ENCODE data around the gene BCAR1. TPM values are rescaled to one million over a fixed set of nuclear protein-coding genes. Genes with fewer than 3 reads are reported as not detected.

BCAR1 gene
- total and polyA plus RNA-seq, 2 of the 13 experiments (the other 11 are each of a cell fraction or from before 2014, with no cell fraction given) = 48.1 to 51.7 TPM

DNA sequence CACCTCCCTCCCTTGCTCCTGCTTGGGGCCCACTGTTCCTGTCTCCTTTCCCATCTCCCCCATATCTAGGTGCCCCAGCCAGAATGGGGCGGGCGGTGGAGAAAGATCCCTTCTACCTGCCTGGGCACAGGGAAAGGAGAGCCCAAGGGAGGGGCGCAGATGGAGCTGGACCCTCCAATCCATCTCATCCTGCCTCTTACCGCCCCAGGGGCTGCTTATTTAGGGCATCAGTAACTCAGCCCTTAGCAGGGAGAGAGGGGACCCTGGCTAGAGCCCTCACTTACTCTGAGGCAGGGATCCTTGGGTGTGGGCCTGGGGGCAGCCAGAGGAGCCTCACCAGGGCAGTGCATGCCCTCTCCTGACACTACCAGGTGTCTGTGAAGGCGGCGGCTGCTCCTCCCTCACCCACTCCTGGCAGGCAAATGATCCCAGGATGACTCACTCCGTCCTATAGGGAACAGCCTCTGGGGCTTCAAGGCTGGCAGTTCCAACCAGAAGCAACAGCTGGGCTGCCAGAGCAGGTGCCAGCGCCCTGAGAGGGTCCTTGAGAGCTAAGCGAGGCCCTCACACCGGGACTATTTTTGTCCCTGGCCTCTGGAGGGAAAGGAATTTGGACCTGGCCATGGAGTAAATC, 16.3 kb upstream of the BCAR1 start (continued):
- TF ChIP-seq PAXIP1 (CRISPR knock-in tag; conservative IDR thresholded peaks at IDR 0.05) = peak; percentile 38; the same call in 1 of the 2 replicates
- TF ChIP-seq GATAD1 (CRISPR knock-in tag; IDR thresholded peaks at IDR 0.05) = no peak
- TF ChIP-seq ZNF44 (CRISPR knock-in tag; IDR thresholded peaks at IDR 0.05) = no peak
- TF ChIP-seq AGO2 (optimal IDR thresholded peaks at IDR 0.05; ENCODE audit: low read depth, low read length) = no peak
- TF ChIP-seq, protein P1, sequence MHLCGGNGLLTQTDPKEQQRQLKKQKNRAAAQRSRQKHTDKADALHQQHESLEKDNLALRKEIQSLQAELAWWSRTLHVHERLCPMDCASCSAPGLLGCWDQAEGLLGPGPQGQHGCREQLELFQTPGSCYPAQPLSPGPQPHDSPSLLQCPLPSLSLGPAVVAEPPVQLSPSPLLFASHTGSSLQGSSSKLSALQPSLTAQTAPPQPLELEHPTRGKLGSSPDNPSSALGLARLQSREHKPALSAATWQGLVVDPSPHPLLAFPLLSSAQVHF (CRISPR knock-in tag; IDR thresholded peaks at IDR 0.05) = no peak
- TF ChIP-seq, protein P2, sequence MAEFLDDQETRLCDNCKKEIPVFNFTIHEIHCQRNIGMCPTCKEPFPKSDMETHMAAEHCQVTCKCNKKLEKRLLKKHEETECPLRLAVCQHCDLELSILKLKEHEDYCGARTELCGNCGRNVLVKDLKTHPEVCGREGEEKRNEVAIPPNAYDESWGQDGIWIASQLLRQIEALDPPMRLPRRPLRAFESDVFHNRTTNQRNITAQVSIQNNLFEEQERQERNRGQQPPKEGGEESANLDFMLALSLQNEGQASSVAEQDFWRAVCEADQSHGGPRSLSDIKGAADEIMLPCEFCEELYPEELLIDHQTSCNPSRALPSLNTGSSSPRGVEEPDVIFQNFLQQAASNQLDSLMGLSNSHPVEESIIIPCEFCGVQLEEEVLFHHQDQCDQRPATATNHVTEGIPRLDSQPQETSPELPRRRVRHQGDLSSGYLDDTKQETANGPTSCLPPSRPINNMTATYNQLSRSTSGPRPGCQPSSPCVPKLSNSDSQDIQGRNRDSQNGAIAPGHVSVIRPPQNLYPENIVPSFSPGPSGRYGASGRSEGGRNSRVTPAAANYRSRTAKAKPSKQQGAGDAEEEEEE (CRISPR knock-in tag; IDR thresholded peaks at IDR 0.05; ENCODE audit: borderline replicate concordance) = no peak
- TF ChIP-seq NCOA1 (CRISPR knock-in tag; IDR thresholded peaks at IDR 0.05) = 0 out of 2 replicates have a peak, but pooled peaks have one; percentile 62
- TF ChIP-seq ZNF333 (CRISPR knock-in tag; IDR thresholded peaks at IDR 0.05; ENCODE audit: borderline replicate concordance) = no peak
- peak; percentile 25; the same call in 1 of the 3 replicates for TF ChIP-seq MXI1 (IDR thresholded peaks at IDR 0.05; ENCODE audit: borderline replicate concordance, low read depth, low read length)
- TF ChIP-seq SALL1 (CRISPR knock-in tag; IDR thresholded peaks at IDR 0.05) = peak; percentile 17; the same call in 1 of the 2 replicates
- no peak for TF ChIP-seq POGZ (CRISPR knock-in tag; IDR thresholded peaks at IDR 0.05)
- TF ChIP-seq, protein P3, sequence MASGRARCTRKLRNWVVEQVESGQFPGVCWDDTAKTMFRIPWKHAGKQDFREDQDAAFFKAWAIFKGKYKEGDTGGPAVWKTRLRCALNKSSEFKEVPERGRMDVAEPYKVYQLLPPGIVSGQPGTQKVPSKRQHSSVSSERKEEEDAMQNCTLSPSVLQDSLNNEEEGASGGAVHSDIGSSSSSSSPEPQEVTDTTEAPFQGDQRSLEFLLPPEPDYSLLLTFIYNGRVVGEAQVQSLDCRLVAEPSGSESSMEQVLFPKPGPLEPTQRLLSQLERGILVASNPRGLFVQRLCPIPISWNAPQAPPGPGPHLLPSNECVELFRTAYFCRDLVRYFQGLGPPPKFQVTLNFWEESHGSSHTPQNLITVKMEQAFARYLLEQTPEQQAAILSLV (CRISPR knock-in tag; IDR thresholded peaks at IDR 0.05; ENCODE audit: borderline replicate concordance) = no peak
- TF ChIP-seq ZBTB7B (CRISPR knock-in tag; IDR thresholded peaks at IDR 0.05) = peak; percentile 37; the same call in 1 of the 2 replicates
- TF ChIP-seq HNF4A (CRISPR knock-in tag; IDR thresholded peaks at IDR 0.05) = peak; percentile 50; the same call in 1 of the 2 replicates
- TF ChIP-seq NFIC (IDR thresholded peaks at IDR 0.05; ENCODE audit: low read length) = no peak
- no peak for TF ChIP-seq ZNF205 (CRISPR knock-in tag; IDR thresholded peaks at IDR 0.05)
- no peak for TF ChIP-seq FOXJ3 (CRISPR knock-in tag; IDR thresholded peaks at IDR 0.05; ENCODE audit: borderline replicate concordance)
- TF ChIP-seq ZNF772 (CRISPR knock-in tag; IDR thresholded peaks at IDR 0.05) = 0 out of 2 replicates have a peak, but pooled peaks have one; percentile 62
- 0 out of 2 replicates have a peak, but pooled peaks have one; percentile 26 for TF ChIP-seq ZNF556 (CRISPR knock-in tag; IDR thresholded peaks at IDR 0.05; ENCODE audit: borderline replicate concordance)
- TF ChIP-seq SP5 (CRISPR knock-in tag; IDR thresholded peaks at IDR 0.05; ENCODE audit: borderline replicate concordance, low read depth) = peak; percentile 42; the same call in 1 of the 2 replicates
- TF ChIP-seq SRF (IDR thresholded peaks at IDR 0.05; ENCODE audit: low read depth, low read length) = no peak
- TF ChIP-seq KAT8 (CRISPR knock-in tag; IDR thresholded peaks at IDR 0.05) = no peak
- TF ChIP-seq SSRP1 (CRISPR knock-in tag; IDR thresholded peaks at IDR 0.05) = 0 out of 2 replicates have a peak, but pooled peaks have one; percentile 75
- TF ChIP-seq ZNF781 (CRISPR knock-in tag; IDR thresholded peaks at IDR 0.05; ENCODE audit: borderline replicate concordance, not compliant biosample characterization) = no peak

Data from HepG2 (cell line).